GM23338 (cell line): Measurements from ENCODE around the gene ATAD2B.

Source experiments
- CTCF ChIP-seq, 2 experiments: fragments of 200-600 bp in 1 of 2; sonication (generic) in 1 of 2; conservative IDR thresholded peaks; 2 replicates each; pipeline versions ENCODE4 v1.5.1 to v1.6.1; 2016 to 2017; ENCODE audit warnings: antibody characterized with exemption in 2 of 2, low read depth in 2 of 2, mild to moderate bottlenecking in 2 of 2, moderate library complexity in 1 of 2
- ETS1 ChIP-seq: IDR thresholded peaks from 2 replicates; pipeline ENCODE4 v1.6.1; 2016; ENCODE audit warnings: antibody characterized with exemption
- EZH2 ChIP-seq: fragments of 200-600 bp; sonication (generic); IDR thresholded peaks from one replicate; pipeline ENCODE4 v1.8.0; 2017; ENCODE audit warnings: antibody characterized with exemption, mild to moderate bottlenecking, low read depth; ENCODE audit not compliant: unreplicated experiment
- EZH2phosphoT487 ChIP-seq: fragments of 200-600 bp; sonication (generic); IDR thresholded peaks from one replicate; pipeline ENCODE4 v1.8.1; 2018; ENCODE audit warnings: antibody characterized with exemption; ENCODE audit not compliant: unreplicated experiment
- JUNB ChIP-seq: IDR thresholded peaks from one replicate; pipeline ENCODE4 v1.6.1; 2016; ENCODE audit warnings: antibody characterized with exemption; ENCODE audit not compliant: unreplicated experiment
- POLR2AphosphoS5 ChIP-seq: IDR thresholded peaks from 2 replicates; pipeline ENCODE4 v1.6.1; 2016; ENCODE audit warnings: antibody characterized with exemption, low read depth
- REST ChIP-seq: IDR thresholded peaks from one replicate; pipeline ENCODE4 v1.6.1; 2018; ENCODE audit warnings: antibody characterized with exemption; ENCODE audit not compliant: unreplicated experiment
- STAT1 ChIP-seq: IDR thresholded peaks from one replicate; pipeline ENCODE4 v1.6.1; 2016; ENCODE audit warnings: antibody characterized with exemption; ENCODE audit not compliant: unreplicated experiment
- ZNF114 ChIP-seq: fragments of 250-450 bp; sonication (Bioruptor Pico); IDR thresholded peaks from 2 replicates; pipeline ENCODE4 v1.5.0; 2020; ENCODE audit warnings: mild to moderate bottlenecking, moderate library complexity

GRCh38 chr2:23823863-23824262, 103.1 kb downstream of the ATAD2B start:
- TF ChIP-seq CTCF (conservative IDR thresholded peaks at IDR 0.05; ENCODE audit: low read depth in 2 of 2) (no peak), REST (no peak), POLR2AphosphoS5 (no peak), ETS1 (no peak), EZH2phosphoT487 (no peak), EZH2 (no peak), JUNB (no peak), ZNF114 (CRISPR knock-in tag) (no peak), STAT1 (no peak)
